Non-pigmented ciliary epithelial cell (primary cell): ENCODE measurements around the gene NLRP11.
"Not testable (repeated sequence)": the region's sequence is repeated elsewhere in the genome, so short reads cannot be mapped to it uniquely, and the experiment has no call there.

ENCODE experiments used
- DNase-seq: peaks from one replicate; pipeline ENCODE4 v3.0.0-alpha.2; 2010; ENCODE audit warnings: low read depth

The NLRP11 gene

DNA sequence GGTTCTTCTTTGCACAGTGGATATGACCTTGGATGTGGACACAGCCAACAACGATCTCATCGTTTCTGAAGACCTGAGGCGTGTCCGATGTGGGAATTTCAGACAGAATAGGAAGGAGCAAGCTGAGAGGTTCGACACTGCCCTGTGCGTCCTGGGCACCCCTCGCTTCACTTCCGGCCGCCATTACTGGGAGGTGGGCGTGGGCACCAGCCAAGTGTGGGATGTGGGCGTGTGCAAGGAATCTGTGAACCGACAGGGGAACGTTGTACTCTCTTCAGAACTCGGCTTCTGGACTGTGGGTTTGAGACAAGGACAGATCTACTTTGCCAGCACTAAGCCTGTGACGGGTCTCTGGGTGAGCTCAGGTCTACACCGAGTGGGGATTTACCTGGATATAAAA is 53.5 kb downstream of the NLRP11 start:
- DNase-seq = no peak

DNA sequence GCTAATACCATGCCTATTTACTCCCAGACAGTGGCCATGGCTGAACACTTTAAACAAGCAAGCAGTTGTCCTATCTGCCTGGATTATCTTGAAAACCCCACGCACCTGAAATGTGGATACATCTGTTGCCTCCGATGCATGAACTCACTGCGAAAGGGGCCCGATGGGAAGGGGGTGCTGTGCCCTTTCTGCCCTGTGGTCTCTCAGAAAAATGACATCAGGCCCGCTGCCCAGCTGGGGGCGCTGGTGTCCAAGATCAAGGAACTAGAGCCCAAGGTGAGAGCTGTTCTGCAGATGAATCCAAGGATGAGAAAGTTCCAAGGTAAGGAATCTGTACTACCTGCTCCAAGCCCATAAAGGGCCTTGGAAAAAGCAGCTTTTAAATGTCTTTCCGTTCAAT is 54.3 kb downstream of the NLRP11 start:
- no peak for DNase-seq

DNA sequence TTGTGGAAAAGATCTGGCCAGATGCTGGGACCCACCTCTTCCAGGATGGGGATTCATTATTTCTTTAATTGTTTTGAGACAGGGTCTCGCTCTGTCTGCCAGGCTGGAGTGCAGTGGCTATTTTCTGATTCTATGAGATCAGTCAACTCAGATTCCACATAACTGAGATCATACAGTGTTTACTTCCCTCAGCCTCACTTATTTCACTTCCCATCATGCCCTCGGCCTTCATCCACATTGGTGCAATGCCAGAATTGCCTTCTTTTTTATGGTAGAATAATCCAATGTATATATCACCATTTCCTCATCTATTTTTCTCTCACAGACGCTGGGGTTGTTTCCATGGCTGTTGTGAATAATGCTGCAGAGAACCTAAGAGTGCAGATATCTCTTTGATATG is 62.2 kb downstream of the NLRP11 start:
- not testable (repeated sequence) for DNase-seq

DNA sequence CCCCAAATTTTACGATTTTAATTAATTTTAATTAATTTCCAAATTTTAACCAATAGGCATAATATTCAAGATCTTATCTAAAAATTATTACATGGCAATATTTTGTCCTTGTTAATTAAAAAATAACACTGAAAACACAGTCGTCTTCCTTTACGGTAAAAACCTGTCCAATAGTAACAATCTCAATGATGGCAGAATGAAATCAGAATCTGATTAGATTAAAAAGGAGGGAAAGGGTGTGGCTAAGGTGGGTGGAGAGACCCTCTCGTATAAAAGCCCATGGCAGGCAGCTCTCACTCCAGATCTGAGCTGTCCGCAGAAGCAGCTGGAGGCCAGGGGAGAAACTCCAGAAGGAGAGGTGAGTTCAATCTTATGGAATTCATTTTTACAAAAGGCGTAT is 63.0 kb downstream of the NLRP11 start, which contains the start of gene RFPL4AL1:
TSS of gene RFPL4AL1 (plus strand) at position 301 of the 400 bp plus-strand sequence. CDS start 2,687 bp downstream, outside the sequence.
- DNase-seq = not testable (repeated sequence)

DNA sequence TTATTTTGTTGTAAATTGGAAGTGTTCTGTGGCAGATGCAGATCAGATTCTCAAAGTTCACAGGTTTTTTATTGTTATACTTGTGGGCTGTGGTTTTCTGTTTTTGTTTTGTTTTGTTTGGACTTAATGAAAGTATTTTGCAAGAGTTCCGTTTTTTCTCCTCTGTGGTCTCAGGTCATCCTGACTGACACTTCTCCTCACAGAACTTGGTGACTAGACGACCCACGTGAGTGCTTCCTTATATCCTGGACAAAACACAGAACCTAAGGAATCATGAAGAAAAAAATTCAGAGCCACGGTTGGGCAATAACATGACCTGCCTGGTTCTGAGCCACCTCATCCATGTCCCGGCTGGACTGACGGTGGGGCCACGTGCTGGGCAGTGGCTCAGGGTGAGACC is 65.3 kb downstream of the NLRP11 start:
- DNase-seq = no peak

DNA sequence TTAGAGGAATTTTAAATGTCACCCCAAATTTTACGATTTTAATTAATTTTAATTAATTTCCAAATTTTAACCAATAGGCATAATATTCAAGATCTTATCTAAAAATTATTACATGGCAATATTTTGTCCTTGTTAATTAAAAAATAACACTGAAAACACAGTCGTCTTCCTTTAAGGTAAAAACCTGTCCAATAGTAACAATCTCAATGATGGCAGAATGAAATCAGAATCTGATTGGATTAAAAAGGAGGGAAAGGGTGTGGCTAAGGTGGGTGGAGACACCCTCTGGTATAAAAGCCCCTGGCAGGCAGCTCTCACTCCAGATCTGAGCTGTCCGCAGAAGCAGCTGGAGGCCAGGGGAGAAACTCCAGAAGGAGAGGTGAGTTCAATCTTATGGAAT is 73.0 kb downstream of the NLRP11 start, which contains the start of gene RFPL4A:
TSS of gene RFPL4A (plus strand) at position 301 of the 400 bp plus-strand sequence. CDS start 2,704 bp downstream, outside the sequence.
- DNase-seq = not testable (repeated sequence)

DNA sequence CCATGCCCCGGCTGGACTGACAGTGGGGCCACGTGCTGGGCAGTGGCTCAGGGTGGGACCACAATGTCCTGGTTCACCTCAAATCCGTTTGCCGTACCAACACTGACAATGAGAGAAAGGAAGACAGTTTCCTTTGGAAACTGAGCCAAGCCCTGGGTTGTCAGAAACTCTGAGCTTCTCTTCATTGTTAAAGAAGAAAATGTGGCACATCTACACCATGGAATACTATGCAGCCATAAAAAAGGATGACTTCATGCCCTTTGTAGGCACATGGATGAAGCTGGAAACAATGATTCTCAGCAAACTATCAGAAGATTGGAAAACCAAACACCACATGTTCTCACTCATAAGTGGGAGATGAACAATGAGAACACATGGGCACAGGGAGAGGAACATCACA is 75.0 kb downstream of the NLRP11 start:
- DNase-seq = not testable (repeated sequence)

DNA sequence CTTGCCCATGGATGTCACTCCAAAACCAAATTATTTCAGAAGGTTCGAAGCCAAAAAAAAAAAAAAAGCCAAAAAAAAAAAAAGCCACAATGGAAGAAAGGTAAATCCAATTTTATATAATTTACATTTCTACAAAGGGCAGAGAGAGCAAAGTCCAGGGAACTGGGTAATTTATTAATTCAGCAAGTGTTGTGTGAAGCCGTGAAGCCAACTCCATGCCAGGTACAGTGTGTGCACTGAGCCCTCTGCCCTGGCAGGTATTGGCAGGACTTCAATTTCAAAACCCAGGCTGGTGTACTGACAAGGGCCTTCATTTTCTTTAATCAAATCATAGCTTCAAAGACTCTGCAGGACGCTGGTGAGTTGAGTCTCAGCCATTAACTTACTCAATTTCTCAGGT is 78.4 kb downstream of the NLRP11 start:
- DNase-seq = no peak

DNA sequence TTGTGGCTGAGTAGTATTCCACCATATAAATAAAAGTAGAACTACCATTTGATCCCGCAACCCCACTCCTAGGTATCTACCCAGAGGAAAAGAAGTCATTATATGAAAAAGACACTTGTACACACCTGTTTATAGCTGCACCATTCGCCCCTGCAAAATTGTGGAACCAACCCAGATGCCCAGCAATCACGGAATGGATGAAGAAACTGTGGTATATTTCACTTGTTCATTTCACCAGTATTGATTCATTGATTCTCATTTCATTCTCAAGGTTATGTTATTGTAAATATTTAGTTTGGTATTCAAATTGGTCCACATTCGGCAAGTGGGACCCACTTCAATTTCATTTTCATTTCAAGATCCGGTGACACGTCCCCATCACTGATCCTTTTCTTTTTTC is 81.1 kb downstream of the NLRP11 start:
- DNase-seq = no peak

DNA sequence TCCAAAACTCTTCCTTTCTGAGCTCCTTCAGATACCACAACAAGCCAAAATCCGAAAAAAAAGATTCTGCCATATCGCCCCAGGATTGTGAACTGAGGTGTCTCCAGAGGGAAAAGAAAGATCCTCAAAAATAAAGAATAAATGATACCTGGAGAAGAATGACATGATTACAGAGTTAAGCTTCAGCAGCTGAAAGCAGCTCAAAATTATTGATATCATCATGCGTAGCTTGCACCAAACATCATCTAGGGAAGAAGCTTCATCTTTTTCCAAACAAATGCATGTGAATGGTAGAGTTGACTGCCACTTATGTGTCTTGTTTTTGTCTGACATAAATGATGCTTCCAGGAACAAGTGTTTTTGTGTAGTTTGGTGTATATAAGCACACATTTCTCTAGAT is 93.5 kb downstream of the NLRP11 start, which contains the start of gene NLRP9:
TSS of gene NLRP9 (minus strand) at position 101 of the 400 bp plus-strand sequence. CDS start at position 73, 28 bp downstream.
- no peak for DNase-seq
